ENCODE measurements around the gene PITX1. TPM values are rescaled to one million over a fixed set of nuclear protein-coding genes. Genes with fewer than 3 reads are reported as not detected.
A peak's percentile ranks its signal among the peaks of the same experiment; 100 is the strongest.

Gene PITX1
- total RNA-seq, 1 experiment from 2014 or later = 31.0 TPM

GRCh38 chr5:135032695-135032998, 1.4 kb downstream of the PITX1 start (continued):
- no peak for TF ChIP-seq ATF3 (IDR thresholded peaks at IDR 0.05)
- no peak for TF ChIP-seq EZH2phosphoT487 (IDR thresholded peaks at IDR 0.05; ENCODE audit: borderline replicate concordance)

GRCh38 chr5:135031813-135032694, 2.0 kb downstream of the PITX1 start:
- intact Hi-C loops (cut with micrococcal nuclease) = loop anchor here (2.0 to 5.0 kb wide), 2 partner anchors 109 to 155 kb away; no protein-coding TSS in a partner anchor
- H3K27me3 ChIP-seq (ENCODE audit: insufficient read depth, low read length) = no peaks in the 10 kb centered on the region
- no peaks in the 10 kb centered on the region for H3K9me2 ChIP-seq (ENCODE audit: insufficient read depth)
- H3K79me2 ChIP-seq (ENCODE audit: insufficient read depth, low read length) = peaks cover 58% of the 10 kb centered on the region
- peaks cover 16 to 30% of the 10 kb centered on the region in 2 experiments for H3K4me1 ChIP-seq (ENCODE audit: control insufficient read depth in 1 of 2, insufficient read depth in 2 of 2, low read length in 2 of 2)
- peaks cover 0 to 3% of the 10 kb centered on the region in 2 experiments; a peak in 1 of 4 replicates for H3K36me3 ChIP-seq (ENCODE audit: control insufficient read depth in 1 of 2, insufficient read depth in 2 of 2, low read length in 2 of 2)
- no peak overlapping the region for H2AFZ ChIP-seq (ENCODE audit: low read depth, low read length, poor library complexity, severe bottlenecking)
- peak overlapping the region; percentile 97 for H3K9ac ChIP-seq (ENCODE audit: low read length)
- no peaks in the 10 kb centered on the region for H3K9me3 ChIP-seq (ENCODE audit: control insufficient read depth in 1 of 2, insufficient read depth in 1 of 2, low read depth in 1 of 2, low read length in 2 of 2)
- BruUV-seq (replicated peaks) = TSS peak; percentile 58
- TF ChIP-seq ZBTB33 (IDR thresholded peaks at IDR 0.05; ENCODE audit: extremely low read depth, insufficient replicate concordance, low read length) = no peak
- no peak for TF ChIP-seq TCF7L2 (IDR thresholded peaks at IDR 0.05; ENCODE audit: borderline replicate concordance, extremely low read depth, insufficient read depth, insufficient read length)
- TF ChIP-seq ZNF274 (IDR thresholded peaks at IDR 0.05; ENCODE audit: low read depth, low read length) = no peak
- no peak for TF ChIP-seq CBX3 (IDR thresholded peaks at IDR 0.05; ENCODE audit: low read depth)
- no peak for TF ChIP-seq RAD21 (IDR thresholded peaks at IDR 0.05; ENCODE audit: low read depth)
- no peak for TF ChIP-seq MAX (IDR thresholded peaks at IDR 0.05)
- no peak for TF ChIP-seq ATF3 (IDR thresholded peaks at IDR 0.05)
- TF ChIP-seq FOSL1 (IDR thresholded peaks at IDR 0.05; ENCODE audit: low read depth) = no peak
- no peak for TF ChIP-seq EZH2phosphoT487 (IDR thresholded peaks at IDR 0.05; ENCODE audit: borderline replicate concordance)
- no peak for TF ChIP-seq JUND (IDR thresholded peaks at IDR 0.05)
- no peak for TF ChIP-seq SIN3A (IDR thresholded peaks at IDR 0.05; ENCODE audit: low read depth)
- POLR2A ChIA-PET = no interaction called here
- peak overlapping the region; percentile 97 for H3K4me2 ChIP-seq (ENCODE audit: low read length)
- DNase-seq (ENCODE audit: low read depth, low spot score) = no peak
- H3K27ac ChIP-seq (ENCODE audit: low read depth, low read length) = peak overlapping the region; percentile 91
- CTCF ChIA-PET = no interaction called here
- RAD21 ChIA-PET (ENCODE audit: low non-redundant PET in 1 of 2, low total read pairs in 2 of 2, uncharacterized antibody in 2 of 2, unreplicated experiment in 2 of 2) = no interaction called here
- no peak for ATAC-seq
- H3K4me3 ChIP-seq (replicated peaks in 1 of 2; ENCODE audit: low read depth in 1 of 2, low read length in 2 of 2) = peak overlapping the region; percentile 92 to 100
- H4K20me1 ChIP-seq (ENCODE audit: insufficient read depth) = no peaks in the 10 kb centered on the region
